Keratinocyte (primary cell): ENCODE data around the gene GID8. TPM values are rescaled to one million over a fixed set of nuclear protein-coding genes. Genes with fewer than 3 reads are reported as not detected.

Experiments used
- DNase-seq: peaks from one replicate; pipeline ENCODE4 v3.0.0-alpha.2; 2011; ENCODE audit warnings: low read depth, missing footprints, low spot score
- FAIRE-seq: peaks from 2 replicates; lab custom pipeline; 2011; peaks lifted over from hg19 to GRCh38; lab: Jason Lieb, UNC
- H2AFZ ChIP-seq: 2 replicates; pipeline ENCODE4 v1.6.0; 2012; ENCODE audit warnings: low read length, control low read depth, inconsistent platforms; ENCODE audit not compliant: control insufficient read depth
- H3K27ac ChIP-seq: 2 replicates; pipeline ENCODE4 v1.5.1; 2011; ENCODE audit warnings: low read length; ENCODE audit not compliant: control insufficient read depth, insufficient read depth
- H3K27me3 ChIP-seq: 3 replicates; pipeline ENCODE4 v1.6.0; 2011; ENCODE audit warnings: low read length; ENCODE audit not compliant: control insufficient read depth, insufficient read depth; ENCODE audit errors: extremely low read depth
- H3K36me3 ChIP-seq, 2 experiments: 2 replicates in 1 of 2; 3 replicates in 1 of 2; pipeline ENCODE4 v1.5.1; 2011; ENCODE audit warnings: low read length in 2 of 2, mild to moderate bottlenecking in 1 of 2; ENCODE audit not compliant: control insufficient read depth in 2 of 2, insufficient read depth in 2 of 2; ENCODE audit errors: extremely low read depth in 1 of 2
- H3K4me1 ChIP-seq: 3 replicates; pipeline ENCODE4 v1.5.1; 2011; ENCODE audit warnings: low read length; ENCODE audit not compliant: control insufficient read depth, insufficient read depth; ENCODE audit errors: extremely low read depth
- H3K4me2 ChIP-seq: 3 replicates; pipeline ENCODE4 v1.6.0; 2011; ENCODE audit warnings: low read depth, low read length; ENCODE audit not compliant: control insufficient read depth, insufficient read depth; ENCODE audit errors: extremely low read depth
- H3K4me3 ChIP-seq, 3 experiments: fragments of 200-600 bp in 1 of 3; sonication (generic) in 1 of 3; 2 replicates in 2 of 3; 3 replicates in 1 of 3; pipeline ENCODE4 v1.5.1; 2011 to 2016; ENCODE audit warnings: low read length in 3 of 3, mild to moderate bottlenecking in 3 of 3, control low read depth in 2 of 3, inconsistent platforms in 1 of 3, low read depth in 1 of 3, mixed read lengths in 1 of 3, mixed run types in 1 of 3, moderate library complexity in 1 of 3; ENCODE audit not compliant: control insufficient read depth in 2 of 3, insufficient read depth in 2 of 3; ENCODE audit errors: extremely low read depth in 1 of 3
- H3K79me2 ChIP-seq: 2 replicates; pipeline ENCODE4 v1.6.0; 2012; ENCODE audit warnings: low read length; ENCODE audit not compliant: control insufficient read depth, insufficient read depth
- H3K9ac ChIP-seq: 3 replicates; pipeline ENCODE4 v1.6.0; 2011; ENCODE audit warnings: low read length; ENCODE audit not compliant: control insufficient read depth, insufficient read depth; ENCODE audit errors: extremely low read depth
- H3K9me1 ChIP-seq: 3 replicates; pipeline ENCODE4 v1.6.0; 2011; ENCODE audit warnings: low read length; ENCODE audit not compliant: control insufficient read depth, insufficient read depth; ENCODE audit errors: extremely low read depth
- H3K9me3 ChIP-seq: 2 replicates; pipeline ENCODE4 v1.5.1; 2012; ENCODE audit warnings: low read depth, low read length; ENCODE audit not compliant: control insufficient read depth
- H4K20me1 ChIP-seq: 3 replicates; pipeline ENCODE4 v1.6.0; 2011; ENCODE audit warnings: low read length; ENCODE audit not compliant: control insufficient read depth, insufficient read depth; ENCODE audit errors: extremely low read depth
- CTCF ChIP-seq, 3 experiments: IDR thresholded peaks in 1 of 3; conservative IDR thresholded peaks in 1 of 3; optimal IDR thresholded peaks in 1 of 3; 2 replicates in 2 of 3; 3 replicates in 1 of 3; pipeline versions ENCODE3 to v1.5.1; 2011; ENCODE audit warnings: low read length in 3 of 3, mild to moderate bottlenecking in 3 of 3, moderate library complexity in 2 of 3, control low read depth in 1 of 3, inconsistent platforms in 1 of 3; ENCODE audit not compliant: insufficient read depth in 2 of 3; ENCODE audit errors: extremely low read depth in 1 of 3
- EZH2 ChIP-seq: IDR thresholded peaks from one replicate; pipeline ENCODE4 v1.6.1; 2012; ENCODE audit warnings: inconsistent platforms, mild to moderate bottlenecking, low read length, moderate library complexity
- dilution Hi-C: fragments of 300-500 bp; cut with MboI; formaldehyde crosslinking; loops from one replicate; pipeline ENCODE4 v1.7.0; 2020; ENCODE audit warnings: low sequenced_read_pairs; ENCODE audit not compliant: extremely low pct_ligation_motif_present
- polyA plus RNA-seq, 5 experiments: library from polyadenylated mRNA; depleted of rRNA in 3 of 5; stranded (reverse) in 3 of 5; stranded (forward) in 1 of 5; unstranded in 1 of 5; fragments of >200 nt; gene quantifications; 1 replicate in 1 of 5; 2 replicates in 3 of 5; 3 replicates in 1 of 5; pipeline versions ENCODE4 v1.2.1 to v1.2.3, GENCODE V29; 2011 to 2012; ENCODE audit warnings: missing spikeins in 2 of 5, low read depth in 1 of 5, low replicate concordance in 1 of 5

The GID8 gene
- polyA plus RNA-seq, 1 donor (not counting 4 experiments of a cell fraction or from before 2014, with no cell fraction given), result 23.7 TPM

- H3K4me3 ChIP-seq, result no peak overlapping the region
- H3K79me2 ChIP-seq, result no peaks in the 10 kb centered on the region
- peaks cover 56% of the 10 kb centered on the region for H3K27me3 ChIP-seq
- dilution Hi-C loops, result no loop called here
- H4K20me1 ChIP-seq, result peaks cover 3% of the 10 kb centered on the region
- no peaks in the 10 kb centered on the region for H3K9me1 ChIP-seq
- H3K9ac ChIP-seq, result no peak overlapping the region
- no peaks in the 10 kb centered on the region for H3K36me3 ChIP-seq
- no peak for TF ChIP-seq EZH2
- TF ChIP-seq CTCF (optimal IDR thresholded peaks at IDR 0.05 in 1 of 3, IDR thresholded peaks at IDR 0.05 in 1 of 3, conservative IDR thresholded peaks at IDR 0.05 in 1 of 3; ENCODE audit: extremely low read depth in 1 of 3, insufficient read depth in 2 of 3, low read length in 3 of 3), result no peak
- peaks cover 5% of the 10 kb centered on the region for H3K4me1 ChIP-seq
- DNase-seq (no peak), FAIRE-seq (no peak)
- H3K27ac ChIP-seq, result no peak overlapping the region
- H2AFZ ChIP-seq, result no peak overlapping the region
- no peak overlapping the region for H3K4me2 ChIP-seq
- H3K9me3 ChIP-seq, result no peaks in the 10 kb centered on the region
Observed at GRCh38 chr20:62969939-62970306, 32.0 kb downstream of the GID8 start.

DNA sequence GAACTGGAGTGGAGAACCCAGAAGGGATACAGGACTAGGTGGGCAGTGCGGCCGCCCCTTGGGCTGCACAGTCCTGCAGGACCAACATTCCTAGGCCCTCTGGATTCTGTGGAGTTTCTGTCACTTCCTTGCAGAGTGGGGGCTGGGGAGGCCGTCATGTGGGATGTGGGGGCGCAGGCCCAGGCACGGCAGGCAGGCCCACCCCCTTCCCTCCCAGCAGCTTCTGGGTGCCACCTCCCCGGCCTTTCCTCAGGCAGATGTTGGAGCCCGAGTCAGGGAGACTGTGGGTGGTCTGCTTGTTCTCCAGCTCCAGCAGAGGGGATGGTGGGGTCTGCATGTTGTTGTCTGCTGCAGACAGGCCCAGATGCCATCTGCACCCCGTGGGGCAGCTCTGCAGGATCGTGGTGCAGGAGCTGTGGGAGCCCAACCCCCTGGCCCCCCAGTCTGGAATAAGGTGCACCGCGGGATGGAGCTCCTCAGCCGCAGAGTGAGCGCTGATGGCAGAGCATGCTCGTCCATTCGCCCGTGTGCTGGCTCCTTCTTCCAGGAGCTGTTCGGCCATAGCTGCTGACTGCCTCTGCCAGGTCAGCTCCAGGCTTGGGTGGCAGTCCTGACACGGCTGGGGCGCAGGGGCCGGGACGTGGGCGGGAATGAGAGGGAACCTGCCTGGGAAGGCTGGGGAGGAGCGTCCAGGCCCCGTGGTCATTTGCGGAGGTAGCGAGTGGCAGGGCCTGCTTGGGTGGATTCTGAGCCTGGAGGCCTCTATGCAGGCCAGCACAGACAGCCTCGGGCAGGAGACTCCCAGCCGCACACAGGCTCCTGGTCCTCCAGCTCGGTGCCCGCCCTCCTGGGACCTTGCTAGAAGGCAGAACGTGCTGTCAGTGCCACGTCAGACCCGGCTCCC lies 32.6 kb downstream of the GID8 start:
- Histone ChIP-seq H3K9me3 (no peaks in the 10 kb centered on the region), H4K20me1 (peaks cover 3% of the 10 kb centered on the region), H3K27me3 (peaks cover 56% of the 10 kb centered on the region), H2AFZ (no peak overlapping the region), H3K4me3 (no peak overlapping the region), H3K79me2 (no peaks in the 10 kb centered on the region), H3K27ac (no peak overlapping the region), H3K4me2 (no peak overlapping the region), H3K4me1 (peaks cover 5% of the 10 kb centered on the region), H3K9me1 (no peaks in the 10 kb centered on the region), H3K36me3 (no peaks in the 10 kb centered on the region), H3K9ac (no peak overlapping the region)
- TF ChIP-seq EZH2, result no peak
- TF ChIP-seq CTCF (optimal IDR thresholded peaks at IDR 0.05 in 1 of 3, IDR thresholded peaks at IDR 0.05 in 1 of 3, conservative IDR thresholded peaks at IDR 0.05 in 1 of 3; ENCODE audit: extremely low read depth in 1 of 3, insufficient read depth in 2 of 3, low read length in 3 of 3), result no peak
- FAIRE-seq, result no peak
- no peak for DNase-seq
- dilution Hi-C loops, result no loop called here
